GM15510 (cell line): ENCODE measurements around the gene PTPRE.

ENCODE experiments used
- POLR2A ChIP-seq: IDR thresholded peaks from 3 replicates; pipeline ENCODE4 v1.6.1; 2011; ENCODE audit warnings: borderline replicate concordance; ENCODE audit not compliant: insufficient read length; ENCODE audit errors: extremely low read depth

PTPRE gene

GRCh38 chr10:128016423-128017060 is 109.6 kb downstream of the PTPRE start:
- no peak for TF ChIP-seq POLR2A

DNA sequence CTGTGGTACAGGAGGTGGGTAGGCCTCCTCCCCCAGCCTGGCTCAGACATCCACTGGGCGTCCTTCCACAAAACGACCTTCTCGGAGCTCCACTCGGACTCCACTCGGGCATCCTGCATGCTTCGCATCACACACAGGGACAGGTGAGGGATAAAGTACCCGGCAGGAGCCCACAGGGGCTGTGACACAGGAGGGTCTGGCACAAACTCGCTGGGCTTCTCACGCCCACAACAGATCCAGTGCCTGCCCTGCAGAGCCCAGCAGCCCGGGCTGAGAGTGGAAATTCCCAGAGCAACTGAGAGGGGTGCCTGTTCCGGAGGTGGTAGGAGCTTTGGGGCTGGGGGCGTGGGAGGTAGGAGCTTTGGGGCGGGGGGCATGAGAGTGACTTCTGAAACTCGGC is 110.9 kb downstream of the PTPRE start:
- no peak for TF ChIP-seq POLR2A

GRCh38 chr10:128018236-128018635 is 111.3 kb downstream of the PTPRE start:
- no peak for TF ChIP-seq POLR2A

GRCh38 chr10:128018691-128019090 is 111.8 kb downstream of the PTPRE start:
- no peak for TF ChIP-seq POLR2A

DNA sequence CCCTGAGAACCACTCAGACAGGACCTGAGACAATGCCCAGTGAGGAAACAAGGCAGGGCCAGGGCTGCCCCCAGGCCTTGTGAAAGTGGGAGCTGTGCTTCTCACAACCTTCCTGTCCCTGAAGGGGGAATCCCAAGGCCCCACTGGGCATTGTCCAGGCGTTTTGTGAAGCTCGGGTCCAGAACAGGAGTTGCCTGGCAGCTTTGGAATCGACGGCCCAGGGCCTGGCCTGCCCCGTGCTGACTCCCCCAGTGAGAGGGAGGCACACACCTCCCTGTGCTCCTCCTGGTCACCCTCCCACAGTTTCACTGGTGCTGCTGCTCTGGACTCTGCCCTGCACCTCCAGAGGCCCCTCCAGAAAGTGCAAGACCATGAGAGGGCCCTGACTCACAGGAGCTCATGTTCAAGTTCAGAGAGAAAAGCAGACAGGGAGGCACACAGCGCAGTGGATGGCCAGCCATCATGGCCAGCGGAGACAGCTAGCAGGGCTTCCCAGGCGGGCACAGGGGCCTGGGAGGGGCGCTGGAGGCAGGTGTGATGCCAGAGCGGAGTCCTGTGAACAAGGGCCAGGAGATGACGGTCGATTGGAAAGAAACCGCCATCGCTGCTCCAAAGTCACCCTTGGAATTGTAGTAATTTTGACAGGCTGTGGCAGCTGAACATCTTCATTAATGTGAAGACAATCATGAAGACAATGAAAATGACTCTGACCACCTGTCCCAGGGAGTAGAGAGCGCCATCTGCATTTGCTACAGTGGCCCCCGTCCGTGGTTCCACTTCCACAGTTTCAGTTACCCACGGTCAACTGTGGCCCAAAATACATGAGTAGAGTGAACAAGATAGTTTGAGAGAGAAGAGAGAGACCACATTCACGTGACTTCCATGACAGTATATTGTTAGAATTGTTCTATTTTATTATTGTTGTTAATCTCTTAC is 115.6 kb downstream of the PTPRE start:
- TF ChIP-seq POLR2A = no peak

GRCh38 chr10:128024426-128024825 is 117.5 kb downstream of the PTPRE start:
- no peak for TF ChIP-seq POLR2A

DNA sequence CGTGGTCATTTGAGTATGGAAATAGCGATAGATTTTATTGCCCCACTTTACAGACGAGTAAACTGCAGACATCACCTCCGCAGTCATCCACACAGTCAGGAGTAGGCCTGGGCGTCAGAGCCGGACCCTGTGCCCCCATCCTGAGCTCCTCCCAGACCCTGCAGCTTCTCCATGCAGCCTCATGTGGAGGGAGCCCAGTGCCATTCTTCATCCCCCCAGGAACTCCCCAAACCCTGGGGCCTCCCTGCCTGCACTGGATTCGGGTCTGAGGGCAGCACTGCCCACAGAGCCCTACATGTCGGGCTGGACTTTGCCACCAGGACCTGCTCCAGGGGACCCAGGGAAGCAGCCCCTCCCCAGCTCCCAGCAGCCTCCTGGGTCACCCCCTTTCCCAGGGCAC is 118.5 kb downstream of the PTPRE start:
- no peak for TF ChIP-seq POLR2A

GRCh38 chr10:128025951-128026350 is 119.0 kb downstream of the PTPRE start:
- no peak for TF ChIP-seq POLR2A

DNA sequence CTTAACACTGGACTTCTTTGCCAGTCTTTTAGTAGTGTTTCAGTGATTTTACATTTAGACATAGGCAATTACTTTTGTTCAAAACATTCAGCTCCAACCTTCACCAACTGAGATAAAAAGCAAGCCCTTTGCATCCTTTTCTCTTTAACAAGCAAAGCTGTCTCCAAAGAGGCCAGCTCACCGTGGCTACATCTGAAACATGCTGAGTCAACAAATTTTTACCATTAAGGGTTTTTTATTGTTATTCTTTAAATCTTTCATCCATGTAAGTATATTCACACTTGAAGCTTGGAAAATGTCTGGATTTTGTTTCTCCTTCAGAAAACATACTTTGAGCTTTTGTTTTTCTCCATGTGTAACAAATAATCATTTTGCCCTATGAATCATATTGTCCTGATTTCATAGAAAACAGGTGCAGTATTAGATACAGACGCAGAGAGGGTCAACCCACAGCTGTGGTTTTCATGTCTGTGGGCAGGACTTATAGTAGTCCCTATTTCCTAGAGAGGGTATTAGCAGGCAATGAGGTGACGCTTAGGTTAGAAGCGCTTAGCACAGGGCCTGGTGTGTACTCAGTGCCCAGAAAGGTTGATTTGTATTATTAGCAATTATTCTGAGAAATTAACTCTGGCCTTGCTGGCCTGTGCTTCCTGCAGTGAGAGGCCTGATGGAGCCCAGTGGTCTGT is 119.9 kb downstream of the PTPRE start:
- no peak for TF ChIP-seq POLR2A

DNA sequence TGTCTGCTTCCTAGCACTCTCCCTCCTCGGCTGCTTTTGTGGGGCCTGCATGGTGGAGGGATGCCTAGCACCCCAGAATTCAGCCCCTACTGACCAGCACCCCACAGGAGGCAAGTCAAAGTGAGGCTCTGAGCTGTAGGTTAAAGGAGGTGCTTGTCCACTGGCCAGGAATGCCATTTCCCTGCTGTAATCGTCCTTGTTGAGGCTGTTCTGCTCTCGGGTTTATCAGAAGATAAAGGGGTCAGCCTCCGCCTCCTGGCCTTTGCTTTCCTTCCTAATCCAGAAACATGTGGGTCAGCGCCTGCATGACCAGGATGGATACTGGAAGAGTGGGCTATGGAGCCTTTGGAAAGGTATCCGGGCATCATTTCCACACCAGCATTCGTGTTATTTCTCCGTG is 120.4 kb downstream of the PTPRE start:
- TF ChIP-seq POLR2A = no peak

DNA sequence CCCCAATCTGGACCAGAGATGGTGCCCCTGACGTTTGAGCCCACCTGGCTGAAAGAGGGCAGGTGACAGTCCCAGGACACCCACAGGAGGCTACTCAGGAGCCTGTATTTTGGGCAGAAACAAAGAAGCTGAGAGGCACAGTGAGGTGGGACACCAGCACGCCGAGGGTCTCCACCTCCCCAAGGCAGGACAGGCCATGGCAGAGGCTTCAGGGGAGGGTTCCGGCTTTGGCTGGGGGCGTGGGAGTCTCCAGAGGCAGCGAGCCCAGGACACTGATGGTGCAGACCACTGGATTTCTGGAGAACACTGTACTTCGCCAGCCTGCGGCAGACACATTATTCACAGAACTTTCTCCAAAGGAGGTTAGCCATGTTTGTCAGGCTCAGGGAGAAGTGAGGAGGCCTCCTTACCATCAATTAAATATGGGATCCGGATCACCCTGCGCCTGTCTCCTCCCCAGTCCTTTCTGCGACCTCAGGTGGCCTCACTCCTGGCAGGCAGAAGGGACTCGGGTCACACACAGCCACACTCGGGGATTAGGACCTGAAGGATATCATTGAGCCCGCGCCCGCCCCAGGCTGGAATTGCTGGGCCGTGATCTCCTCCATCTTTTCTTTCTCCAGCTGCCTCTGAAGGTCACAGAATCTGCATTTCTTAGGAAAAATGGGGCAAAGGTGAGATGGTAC is 121.1 kb downstream of the PTPRE start:
- TF ChIP-seq POLR2A = no peak

DNA sequence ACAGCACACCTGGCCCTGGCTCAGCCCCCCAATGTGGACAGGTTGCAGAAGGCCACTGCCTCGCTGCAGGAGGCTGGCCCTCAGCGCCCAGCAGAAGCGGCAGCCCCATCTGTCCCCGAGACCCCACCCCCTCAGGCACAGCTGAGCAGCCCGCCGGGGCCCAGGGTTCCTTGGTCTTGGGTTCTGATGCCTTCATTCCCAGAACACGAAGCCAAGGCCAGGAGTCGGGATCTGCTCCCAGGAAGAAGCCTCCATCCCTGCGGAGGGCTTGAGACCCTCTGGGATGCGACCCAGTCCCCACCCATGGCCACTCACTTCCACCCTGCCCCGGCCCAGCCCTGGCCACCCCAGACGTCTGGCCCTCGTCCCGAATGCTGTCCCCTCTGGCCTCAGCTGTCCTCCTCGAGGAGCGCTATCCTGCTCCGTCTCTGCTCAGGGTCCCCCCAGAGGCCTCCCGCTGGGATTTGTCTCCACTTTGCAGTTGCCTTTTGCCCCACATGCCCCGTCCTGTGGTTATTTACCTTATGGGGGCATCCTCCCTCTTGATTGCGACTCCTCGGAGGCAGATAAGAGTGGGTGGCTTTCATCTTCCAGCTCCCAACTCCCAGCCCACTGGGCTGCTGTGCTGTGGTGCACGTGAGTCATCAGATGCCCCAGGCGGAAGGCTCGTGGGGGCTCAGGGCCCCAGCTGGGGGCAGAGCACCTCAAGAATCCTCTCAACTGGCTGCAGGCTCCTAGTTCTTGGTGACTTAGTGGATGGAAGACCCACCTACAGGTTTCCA is 121.8 kb downstream of the PTPRE start:
- no peak for TF ChIP-seq POLR2A

GRCh38 chr10:128029290-128029651 is 122.4 kb downstream of the PTPRE start:
- no peak for TF ChIP-seq POLR2A

DNA sequence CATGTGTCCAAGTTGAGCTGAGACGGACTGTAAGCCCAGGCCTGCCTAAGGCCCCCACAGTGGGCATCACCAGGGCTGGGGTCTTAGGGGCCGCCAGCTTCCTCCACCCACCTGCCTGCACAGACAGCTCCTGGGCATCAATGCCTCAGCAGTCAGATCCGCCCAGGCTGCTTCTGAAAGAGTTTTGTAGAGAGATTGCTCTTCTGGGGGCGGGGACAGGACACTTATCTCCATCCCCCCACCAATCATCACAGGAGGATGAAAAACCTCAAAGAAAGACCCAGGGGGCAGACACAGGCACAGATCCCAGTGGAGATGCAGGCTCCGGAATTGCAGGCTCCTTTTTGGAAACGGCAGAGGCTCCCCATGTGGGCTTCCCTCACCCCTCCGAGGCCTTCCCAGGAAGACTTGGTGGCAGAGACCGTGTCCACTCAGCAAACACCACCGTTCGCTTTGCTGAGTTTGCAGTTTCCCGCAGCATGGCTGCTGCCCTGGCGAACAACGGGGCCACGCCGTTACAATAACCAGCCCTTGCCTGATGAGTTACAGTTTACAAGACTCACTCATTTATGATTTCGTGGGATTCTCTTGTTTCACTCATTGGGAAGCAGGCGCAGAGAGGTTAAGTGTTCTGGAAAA is 122.9 kb downstream of the PTPRE start:
- no peak for TF ChIP-seq POLR2A
